GM18526 (cell line): ENCODE results near the gene TLCD2.

Source experiments
- POLR2A ChIP-seq: IDR thresholded peaks from 3 replicates; pipeline ENCODE4 v1.6.1; 2011; ENCODE audit not compliant: insufficient read length; ENCODE audit errors: extremely low read depth

Gene TLCD2

DNA sequence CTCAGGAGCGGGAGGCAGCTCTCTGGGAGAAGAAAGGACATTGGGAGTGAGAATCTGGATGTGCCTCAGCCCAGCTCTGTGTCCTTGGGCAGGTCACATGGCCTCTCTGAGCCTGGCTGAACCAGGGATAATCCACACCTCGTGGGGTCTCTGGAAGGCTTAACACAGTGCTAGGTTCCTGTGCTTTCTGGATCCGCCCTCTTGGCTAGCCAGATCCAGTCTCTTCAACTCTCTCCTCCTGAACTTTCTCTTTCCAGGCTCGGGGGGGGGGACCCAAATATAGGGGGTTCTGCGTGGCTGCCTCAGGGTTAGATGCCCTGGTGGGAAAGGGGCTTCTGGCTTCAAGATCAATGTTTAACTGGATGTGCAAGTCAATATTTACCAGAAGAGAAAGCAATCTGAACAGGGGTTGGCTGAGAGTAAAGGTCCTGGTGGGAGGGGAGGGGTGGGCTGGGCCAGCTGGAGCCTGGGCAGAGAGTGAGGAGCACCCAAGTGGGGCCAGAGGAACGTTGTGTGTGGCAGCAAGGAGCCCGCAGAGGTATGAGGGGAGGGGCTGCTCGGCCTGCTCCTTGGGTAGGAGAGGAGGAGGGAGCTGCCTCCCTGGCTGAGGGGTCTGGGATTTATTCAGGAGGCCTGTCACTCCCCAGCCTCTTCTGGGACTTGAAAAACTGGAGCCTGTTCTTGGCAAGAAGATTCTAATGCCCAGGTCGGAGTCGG is 32.4 kb upstream of the TLCD2 start, which contains the start of gene SERPINF2:
SERPINF2 (plus strand) TSS at position 501 of the 717 bp plus-strand sequence. CDS start 2,125 bp downstream, outside the sequence.
- no peak for TF ChIP-seq POLR2A

DNA sequence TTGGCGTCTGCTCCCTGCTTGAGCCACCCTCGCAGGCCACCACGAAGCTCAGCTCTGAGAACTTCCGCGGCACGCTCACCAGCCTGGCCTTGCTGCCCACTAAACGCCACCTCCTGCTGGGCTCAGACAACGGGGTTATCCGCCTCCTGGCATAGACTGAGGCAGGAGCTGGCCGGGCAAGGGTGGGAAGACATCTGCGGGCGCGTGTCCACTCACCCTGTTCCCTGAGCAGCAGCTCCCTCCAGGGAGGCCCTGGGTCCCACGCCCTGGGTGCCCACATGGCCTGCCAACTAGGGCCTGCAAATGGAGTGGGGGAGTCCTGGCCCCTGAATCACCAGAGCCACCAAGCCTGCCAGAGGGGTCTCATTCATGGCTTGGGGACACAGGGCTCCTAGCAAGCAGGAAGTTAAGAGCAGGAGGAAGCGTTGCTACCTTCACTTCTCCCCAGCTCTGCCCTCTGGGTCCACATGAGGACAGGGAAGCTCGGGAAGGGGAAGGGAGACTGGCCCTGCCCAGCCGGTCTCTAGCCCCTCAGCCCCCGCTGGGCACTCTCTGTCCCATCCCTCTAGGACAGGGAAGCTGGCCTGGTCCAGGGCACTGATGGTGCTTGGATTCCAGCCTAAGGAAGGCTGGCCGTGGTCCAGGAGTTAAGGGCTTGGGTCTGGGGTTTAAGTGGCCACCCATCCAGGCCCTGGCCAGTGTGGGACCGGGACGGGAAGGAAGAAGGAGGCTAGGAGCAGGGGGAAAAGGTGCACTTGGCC is 27.5 kb upstream of the TLCD2 start:
- no peak for TF ChIP-seq POLR2A

DNA sequence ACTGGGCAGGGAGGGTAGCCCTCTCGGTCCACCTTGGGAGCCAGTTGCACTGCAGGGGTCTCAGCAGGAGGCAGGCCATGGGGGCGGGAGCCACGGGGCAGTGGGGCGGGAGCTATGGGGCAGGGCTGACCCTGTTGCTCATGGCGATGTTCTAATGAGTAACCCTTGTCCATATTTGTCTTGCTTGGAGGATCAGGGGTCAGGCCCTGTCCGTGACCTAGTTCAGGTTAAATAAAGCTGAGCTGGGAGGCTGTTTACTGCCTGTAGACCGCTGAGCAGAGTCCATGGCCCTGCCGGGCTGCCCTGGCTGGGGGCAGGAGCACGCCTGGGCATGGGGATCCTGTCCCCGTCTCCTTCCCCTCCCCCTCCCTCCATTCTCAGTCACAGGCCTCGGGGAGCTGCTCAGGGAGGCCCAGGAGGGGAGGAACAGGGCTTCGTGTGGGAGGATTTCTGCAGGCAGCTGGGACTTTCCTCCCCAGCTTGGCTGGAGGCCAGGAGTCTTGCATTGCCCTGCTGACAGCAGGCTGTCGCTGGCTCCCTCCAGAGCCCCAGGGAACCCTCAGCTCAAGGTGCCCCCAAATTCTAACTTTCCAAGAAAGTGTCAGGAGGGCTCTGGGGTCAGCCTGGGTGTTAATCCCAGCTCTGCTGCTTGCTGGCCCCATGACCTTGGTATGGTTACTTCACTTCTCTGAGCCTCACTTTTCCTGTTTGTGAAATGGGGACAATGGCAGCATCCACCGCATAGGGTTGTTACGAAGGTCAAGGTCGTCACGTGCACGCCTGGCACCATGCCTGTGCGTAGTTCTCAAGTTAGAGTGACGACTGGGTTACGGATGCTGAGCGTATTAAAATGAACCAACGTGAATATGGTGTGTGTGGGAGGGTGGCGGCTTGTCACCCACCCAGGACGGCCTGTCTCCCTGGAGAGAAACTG is 26.4 kb upstream of the TLCD2 start:
- no peak for TF ChIP-seq POLR2A

DNA sequence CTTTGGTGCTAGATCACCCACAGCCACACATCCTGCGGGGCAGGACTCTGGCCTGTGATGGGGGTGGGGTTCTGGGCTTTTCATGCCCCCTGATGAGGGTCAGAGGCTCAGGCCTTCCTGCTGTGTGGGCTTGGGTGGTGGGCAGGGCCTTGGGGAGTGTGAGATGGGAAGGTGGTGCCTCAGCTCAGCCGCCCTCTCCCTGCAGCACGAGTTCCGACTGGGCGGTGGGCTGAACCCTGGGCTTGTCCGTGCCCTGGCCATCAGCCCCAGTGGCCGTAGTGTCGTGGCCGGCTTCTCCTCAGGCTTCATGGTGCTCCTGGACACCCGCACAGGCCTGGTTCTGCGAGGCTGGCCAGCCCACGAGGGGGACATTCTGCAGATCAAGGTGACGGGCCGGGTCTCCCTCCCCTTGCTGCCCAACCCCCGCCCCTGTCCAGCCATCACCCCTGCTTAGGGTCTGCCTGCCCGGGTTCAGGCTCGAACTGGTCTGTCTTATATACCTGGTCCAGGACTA is 25.7 kb upstream of the TLCD2 start:
- TF ChIP-seq POLR2A: no peak

DNA sequence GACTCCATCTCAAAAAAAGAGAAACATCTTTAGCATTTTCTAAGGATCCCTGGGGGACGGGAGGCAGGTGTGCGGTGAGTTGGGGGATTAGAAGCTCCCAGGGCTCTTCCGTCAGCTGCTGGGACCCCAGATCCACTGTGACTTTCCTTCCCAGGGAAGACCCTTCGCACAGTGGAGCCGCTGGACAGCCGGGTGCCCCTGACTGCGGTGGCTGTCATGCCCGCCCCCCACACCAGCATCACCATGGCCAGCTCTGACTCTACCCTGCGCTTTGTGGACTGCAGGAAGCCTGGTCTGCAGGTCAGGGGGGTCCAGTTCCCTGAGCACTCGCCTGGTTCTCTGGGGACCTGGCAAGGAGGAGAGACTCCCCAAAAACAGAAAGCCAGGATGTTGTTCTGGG is 25.2 kb upstream of the TLCD2 start:
- TF ChIP-seq POLR2A: no peak

DNA sequence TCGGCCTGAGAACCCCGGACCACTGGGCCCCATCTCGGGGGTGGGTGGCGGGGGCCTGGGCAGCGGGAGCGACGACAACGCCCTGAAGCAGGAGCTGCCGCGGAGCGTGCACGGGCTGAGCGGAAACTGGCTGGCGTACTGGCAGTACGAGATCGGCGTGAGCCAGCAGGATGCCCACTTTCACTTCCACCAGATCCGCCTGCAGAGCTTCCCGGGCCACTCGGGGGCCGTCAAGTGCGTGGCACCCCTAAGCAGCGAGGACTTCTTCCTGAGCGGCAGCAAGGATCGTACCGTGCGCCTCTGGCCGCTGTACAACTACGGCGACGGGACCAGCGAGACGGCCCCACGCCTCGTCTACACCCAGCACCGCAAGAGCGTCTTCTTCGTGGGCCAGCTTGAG is 23.6 kb upstream of the TLCD2 start:
- TF ChIP-seq POLR2A: no peak

DNA sequence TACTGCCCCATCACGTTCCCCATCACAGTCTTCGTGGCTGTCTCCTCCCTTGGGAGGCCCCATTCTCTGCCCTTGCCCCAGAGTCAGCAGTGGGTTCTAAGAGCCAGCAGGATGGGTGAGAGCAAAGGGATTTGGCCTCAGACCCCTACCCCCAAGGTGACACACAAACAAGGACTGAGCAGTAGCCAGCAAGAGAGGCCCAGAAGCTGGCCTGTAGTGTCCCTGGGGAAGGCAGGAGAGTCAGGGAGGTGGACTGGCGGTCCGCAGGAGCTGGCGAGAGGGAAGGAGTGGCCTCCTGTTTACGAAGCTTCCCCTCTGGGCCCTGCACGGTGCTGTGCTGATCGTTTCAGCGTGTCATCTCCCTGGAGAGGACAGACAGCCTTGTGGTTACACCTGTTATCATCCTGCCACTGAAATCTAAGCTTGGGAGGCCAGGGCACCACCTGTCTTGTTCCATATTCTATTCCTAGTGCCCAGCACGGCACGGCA is 22.7 kb upstream of the TLCD2 start:
- TF ChIP-seq POLR2A: no peak

DNA sequence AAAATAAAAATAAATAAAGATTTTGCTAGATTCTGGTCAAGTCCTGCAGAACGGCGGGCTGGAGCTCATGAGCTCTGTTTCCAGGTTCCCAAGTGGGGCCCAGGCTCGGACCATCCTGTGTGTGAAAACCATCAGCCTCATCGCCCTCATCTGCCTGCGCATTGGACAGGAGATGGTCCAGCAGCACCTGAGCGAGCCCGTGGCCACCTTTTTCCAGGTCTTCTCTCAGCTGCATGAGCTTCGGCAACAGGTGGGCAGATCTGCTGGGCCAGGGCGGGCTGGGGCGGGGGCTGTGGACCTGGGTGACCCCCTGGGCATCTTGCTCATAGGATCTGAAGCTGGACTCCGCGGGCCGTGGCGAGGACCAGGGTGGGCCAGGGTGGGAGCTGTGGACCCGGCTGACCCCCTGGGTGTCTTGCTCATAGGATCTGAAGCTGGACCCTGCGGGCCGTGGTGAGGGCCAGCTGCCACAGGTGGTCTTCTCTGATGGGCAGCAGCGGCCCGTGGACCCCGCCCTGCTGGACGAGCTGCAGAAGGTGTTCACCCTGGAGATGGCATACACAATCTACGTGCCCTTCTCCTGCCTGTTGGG is 22.2 kb upstream of the TLCD2 start:
- no peak for TF ChIP-seq POLR2A

DNA sequence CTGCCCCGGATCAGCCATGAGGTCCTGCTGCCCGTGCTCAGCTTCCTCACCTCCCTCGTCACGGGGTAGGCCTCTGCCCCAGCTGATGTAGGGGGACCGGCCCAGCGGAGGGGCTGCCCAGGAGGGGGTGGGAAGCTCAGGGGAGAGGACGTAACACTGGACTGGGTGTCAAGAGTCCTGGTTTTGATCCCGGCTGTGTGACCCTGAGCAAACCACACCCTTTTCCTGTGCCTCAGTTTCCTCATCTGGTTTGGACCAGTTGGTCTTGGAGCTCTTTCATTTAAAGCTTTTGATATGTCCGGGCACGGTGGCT is 21.0 kb upstream of the TLCD2 start:
- TF ChIP-seq POLR2A: no peak

DNA sequence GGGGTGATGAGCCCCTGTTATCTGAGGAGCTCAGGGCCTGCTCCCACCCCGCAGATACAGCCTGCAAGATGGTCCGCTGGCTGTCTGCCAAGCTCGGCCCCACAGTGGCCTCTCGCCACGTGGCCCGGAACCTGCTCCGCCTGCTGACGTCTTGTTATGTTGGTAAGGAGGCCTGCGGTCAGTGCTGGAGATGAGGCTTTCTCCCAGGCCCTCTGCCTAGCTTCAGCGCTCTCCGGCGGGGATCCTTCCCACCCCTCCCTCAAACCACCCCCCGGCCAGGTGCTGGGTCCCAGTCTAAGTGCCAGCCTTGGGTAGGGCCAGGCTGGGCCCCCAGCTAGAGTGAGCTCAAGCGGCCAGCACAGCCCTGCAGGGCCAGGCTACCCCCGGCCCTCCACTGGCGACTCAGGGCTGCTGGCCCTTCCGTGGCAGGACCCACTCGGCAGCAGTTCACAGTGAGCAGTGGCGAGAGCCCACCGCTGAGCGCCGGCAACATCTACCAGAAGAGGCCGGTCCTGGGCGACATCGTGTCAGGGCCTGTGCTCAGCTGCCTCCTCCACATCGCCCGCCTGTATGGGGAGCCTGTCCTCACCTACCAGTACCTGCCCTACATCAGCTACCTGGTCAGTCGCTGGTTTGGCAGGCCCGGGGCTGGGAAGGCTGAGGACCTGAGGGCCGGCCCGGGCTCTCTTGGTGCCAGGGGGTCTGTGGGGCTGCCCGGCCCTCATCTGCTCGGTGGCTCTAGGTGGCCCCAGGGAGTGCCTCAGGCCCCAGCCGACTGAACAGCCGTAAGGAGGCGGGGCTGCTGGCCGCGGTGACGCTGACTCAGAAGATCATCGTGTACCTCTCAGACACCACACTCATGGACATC is 20.4 kb upstream of the TLCD2 start:
- TF ChIP-seq POLR2A: no peak

DNA sequence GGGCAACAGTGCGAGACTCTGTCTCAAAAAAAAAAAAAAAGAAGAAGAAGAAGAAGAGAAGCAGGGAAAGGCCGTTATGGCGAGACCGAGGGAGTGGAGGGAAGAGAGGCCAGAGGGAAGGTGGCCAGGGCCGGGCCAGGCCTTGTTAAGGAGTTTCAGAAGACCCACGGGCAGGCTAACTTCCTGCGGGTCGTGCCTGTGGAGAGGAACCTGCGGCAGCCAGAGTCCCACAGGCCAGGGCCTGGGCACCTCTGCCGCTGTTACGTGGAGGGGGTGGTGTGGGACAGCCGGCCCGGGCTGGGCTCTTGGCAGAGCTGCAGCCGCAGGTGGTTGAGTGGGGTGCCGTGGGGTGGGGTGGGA is 19.8 kb upstream of the TLCD2 start:
- no peak for TF ChIP-seq POLR2A

DNA sequence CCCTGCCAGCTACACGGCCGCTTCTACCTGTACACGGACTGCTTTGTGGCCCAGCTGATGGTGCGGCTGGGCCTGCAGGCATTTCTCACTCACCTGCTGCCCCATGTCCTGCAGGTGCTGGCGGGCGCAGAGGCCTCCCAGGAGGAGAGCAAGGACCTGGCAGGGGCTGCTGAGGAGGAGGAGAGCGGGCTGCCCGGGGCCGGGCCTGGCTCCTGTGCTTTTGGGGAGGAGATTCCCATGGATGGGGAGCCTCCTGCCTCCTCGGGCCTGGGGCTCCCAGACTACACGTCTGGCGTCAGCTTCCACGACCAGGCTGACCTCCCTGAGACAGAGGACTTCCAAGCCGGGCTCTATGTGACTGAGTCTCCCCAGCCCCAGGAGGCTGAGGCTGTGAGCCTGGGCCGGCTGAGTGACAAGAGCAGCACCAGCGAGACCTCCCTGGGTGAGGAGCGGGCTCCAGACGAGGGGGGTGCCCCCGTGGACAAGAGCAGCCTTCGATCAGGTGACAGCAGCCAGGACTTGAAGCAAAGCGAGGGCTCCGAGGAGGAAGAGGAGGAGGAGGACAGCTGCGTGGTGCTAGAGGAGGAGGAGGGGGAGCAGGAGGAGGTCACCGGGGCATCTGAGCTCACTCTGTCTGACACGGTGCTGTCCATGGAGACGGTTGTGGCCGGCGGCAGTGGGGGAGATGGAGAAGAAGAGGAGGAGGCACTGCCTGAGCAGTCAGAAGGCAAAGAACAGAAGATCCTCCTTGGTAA is 17.9 kb upstream of the TLCD2 start:
- TF ChIP-seq POLR2A: no peak

DNA sequence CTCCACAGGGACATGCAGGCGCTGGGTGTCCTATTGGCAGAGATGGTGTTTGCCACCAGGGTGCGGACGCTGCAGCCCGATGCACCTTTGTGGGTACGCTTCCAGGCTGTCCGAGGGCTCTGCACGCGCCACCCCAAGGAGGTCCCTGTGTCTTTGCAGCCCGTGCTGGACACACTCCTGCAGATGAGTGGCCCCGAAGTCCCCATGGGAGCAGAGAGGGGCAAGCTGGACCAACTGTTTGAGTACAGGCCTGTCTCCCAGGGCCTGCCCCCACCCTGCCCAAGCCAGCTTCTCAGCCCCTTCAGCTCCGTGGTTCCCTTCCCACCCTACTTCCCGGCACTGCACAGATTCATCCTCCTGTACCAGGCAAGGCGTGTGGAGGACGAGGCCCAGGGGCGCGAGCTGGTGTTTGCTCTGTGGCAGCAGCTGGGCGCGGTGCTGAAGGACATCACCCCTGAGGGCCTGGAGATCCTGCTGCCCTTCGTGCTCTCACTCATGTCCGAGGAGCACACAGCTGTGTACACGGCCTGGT is 17.1 kb upstream of the TLCD2 start:
- TF ChIP-seq POLR2A: no peak
